Stimulated activated CD8-positive, alpha-beta memory T cell treated with anti-CD3 and anti-CD28 coated beads, Interleukin-12 subunit alpha, Interleukin-12 subunit beta, amount 100 ng/mL, for 24 hours (primary cell): ENCODE measurements around the gene SLC26A5.
"Not testable (repeated sequence)": the region's sequence is repeated elsewhere in the genome, so short reads cannot be mapped to it uniquely, and the experiment has no call there.

Source experiments
- DNase-seq: peaks from one replicate; pipeline ENCODE4 v3.0.0-alpha.2; 2020; ENCODE audit errors: extremely low read depth

The SLC26A5 gene

GRCh38 chr7:103405789-103406613, 40.0 kb downstream of the SLC26A5 start:
- DNase-seq = not testable (repeated sequence)

DNA sequence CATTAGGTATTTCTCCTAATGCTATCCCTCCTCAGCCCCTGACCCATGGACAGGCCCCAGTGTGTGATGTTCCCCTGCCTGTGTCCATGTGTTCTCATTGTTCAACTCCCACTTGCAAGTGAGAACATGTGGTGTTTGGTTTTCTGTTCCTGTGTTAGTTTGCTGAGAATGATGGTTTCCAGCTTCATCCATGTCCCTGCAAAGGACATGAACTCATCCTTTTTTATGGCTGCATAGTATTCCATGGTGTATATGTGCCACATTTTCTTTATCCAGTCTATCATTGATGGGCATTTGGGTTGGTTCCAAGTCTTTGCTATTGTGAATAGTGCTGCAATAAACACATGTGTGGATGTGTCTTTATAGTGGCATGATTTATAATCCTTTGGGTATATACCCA, 46.3 kb downstream of the SLC26A5 start:
- not testable (repeated sequence) for DNase-seq

DNA sequence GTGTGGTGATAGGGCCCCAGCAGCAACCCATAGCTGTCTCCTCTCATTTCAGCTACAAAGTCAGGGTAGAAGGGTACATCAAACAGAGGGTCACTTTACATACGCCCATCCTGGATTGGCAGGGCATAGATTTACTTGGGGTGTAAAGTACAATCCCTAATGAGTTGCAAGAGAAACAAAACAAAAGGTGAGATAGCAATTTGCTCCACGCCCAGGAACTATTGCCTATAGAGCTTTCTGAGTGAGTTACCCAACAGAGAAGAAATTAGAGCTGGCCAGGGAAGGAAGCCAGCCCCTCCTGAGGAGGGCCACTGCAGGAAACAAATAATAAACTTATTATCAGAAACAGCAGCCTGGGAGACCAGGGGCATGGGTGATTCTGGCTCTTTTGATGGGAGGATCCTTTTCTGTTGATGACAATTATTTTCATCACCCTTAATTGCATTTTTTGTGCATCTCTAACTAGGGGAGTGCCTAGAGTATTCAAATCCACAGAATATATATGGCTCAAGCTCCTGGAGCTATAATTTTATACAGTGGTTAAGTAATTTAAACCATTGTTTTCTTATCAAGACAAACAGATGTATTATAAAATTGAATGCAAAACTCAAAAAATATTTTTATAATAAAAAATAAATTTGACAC, 47.4 kb downstream of the SLC26A5 start:
- DNase-seq = no peak

DNA sequence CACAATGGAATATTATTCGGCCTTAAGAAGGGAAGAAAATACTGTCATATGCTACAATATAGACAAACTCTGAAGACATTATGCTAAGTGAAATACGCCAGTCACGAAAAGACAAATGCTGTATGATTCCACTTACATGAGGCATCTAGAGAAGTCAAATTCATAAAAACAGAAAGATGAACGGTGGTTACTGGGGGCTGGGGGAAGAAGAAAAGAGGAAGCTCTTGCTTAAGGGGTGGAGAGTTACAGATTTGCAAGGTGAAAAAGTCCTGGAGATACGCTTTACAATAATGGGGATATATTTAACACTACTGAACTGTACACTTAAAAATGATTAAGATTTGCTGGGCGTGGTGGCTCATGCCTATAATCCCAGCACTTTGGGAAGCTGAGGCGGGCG, 49.5 kb downstream of the SLC26A5 start:
- DNase-seq = no peak

DNA sequence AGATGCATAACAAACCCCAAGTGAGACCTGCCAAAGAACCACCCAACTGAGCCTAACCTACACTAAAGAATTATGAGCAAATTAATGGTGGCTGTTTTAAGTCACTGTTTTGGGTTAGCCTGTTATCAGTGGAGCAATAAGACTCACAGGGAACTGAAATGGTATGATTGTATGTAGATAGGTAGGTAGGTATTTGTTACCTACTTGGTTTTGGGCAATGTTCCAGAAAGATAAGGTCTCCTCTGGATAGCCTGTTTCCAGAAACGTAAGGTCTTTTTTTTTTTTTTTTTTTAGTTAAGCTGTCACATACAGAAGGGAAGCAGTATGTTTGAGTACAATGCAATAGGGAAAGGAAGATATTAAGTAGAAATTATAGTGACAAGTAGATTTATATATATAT, 50.9 kb downstream of the SLC26A5 start:
- DNase-seq = no peak

- DNase-seq = no peak
These were observed 51.4 kb downstream of the SLC26A5 start for GRCh38 chr7:103394566-103394965.

DNA sequence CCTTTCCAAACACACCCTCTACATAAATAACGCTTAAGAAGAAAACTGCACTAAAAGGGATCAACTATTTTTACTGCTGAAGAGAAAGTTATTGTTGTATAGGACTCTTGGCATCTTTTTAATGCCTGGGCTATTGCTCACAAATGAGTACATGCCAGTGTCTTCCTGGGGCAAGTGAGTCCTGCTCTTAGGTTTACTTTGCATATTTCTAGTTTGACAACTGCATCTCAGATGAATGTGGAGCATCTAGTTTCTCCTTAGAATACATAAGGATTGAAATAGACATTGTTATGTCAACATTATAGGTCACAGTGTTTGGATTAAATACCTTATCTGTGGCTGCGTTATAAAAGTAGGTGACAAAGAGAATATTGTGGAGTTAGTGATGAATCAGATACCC, 54.0 kb downstream of the SLC26A5 start:
- DNase-seq = no peak

DNA sequence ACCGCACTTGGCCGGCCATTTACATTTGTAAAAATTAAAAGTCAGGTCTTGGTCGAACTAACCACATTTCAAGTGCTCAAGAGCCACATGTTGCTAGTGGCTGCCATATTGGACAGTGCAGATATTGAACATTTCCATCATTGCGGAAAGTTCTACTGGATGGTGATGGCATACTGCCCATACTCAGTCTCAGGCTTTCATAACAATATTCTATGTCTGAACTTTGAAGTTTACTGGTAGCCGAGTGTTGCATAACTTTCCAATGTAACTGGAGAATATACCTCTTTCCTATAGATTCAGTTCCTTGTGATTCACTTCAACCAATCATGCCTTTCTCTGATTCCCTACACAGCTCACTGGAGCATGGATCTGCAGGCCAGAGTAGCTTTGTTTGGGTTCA, 54.9 kb downstream of the SLC26A5 start:
- no peak for DNase-seq

DNA sequence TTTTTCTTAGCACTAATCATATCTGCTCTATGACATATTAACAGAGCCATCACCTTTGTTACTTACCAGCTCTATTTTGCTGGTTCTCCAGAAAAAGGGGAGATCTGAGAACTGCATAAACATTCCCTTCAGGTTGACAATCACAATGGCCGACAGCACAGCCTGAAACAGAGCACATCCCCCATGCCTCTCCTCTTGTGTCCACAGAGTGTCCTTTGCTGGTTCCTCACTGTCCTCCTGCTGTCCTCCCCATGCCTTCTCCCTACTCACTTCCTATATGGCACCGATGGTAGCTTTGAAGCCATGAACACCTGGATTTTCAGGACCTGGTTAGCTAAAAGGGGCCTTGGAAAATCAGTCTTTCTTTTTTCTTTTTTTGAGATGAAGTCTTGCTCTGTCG, 56.7 kb downstream of the SLC26A5 start:
- DNase-seq = no peak

DNA sequence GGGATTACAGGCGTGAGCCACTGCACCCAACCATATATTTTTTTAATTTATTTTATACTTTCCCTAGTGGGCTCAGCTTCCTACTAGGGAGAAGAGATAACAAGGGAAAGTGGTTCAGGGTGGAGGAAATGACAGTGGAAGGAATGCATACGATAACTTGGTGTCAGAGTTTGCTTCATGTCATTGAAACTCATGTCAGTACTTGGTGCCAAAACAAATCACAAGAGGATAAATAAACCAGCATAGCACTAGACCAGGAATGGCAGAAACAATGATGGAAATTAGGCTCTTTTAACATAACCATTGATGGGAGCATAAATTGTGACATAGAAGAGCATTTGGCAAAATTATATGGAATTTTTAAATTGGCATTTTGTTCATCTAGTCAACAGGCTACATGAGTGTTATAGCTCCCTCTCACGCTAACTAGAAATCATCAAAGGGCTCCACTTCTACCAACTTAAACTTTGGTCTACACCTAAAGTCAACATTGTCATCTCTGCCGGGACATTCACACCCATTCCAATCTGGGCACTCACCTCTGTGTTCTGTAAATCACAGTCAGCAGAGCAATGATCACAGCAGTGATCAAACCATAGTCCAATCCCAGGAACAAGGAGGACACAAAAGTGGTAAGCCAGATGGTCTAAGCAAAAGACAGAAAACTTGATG, 57.4 kb downstream of the SLC26A5 start:
- DNase-seq = no peak

DNA sequence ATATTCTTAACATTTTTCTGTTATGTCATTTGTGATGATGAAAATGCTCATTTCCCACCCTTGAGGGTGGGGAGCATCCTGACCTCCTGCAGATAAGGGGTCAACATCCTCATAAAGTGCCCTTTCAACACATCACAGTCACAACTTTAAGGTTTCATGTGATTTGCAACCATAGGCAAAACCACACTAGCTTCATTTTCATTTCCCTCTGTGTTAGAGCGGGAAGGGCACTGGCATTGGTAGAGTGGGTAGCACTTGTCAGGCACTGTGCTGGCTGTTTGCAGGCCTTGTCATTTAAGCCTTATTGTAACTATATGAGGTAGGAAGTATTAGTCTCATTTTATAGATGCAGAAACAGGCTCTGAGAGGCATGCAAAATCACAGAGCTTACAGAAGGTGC, 58.8 kb downstream of the SLC26A5 start:
- no peak for DNase-seq

GRCh38 chr7:103382032-103382402, 64.0 kb downstream of the SLC26A5 start:
- DNase-seq = no peak

DNA sequence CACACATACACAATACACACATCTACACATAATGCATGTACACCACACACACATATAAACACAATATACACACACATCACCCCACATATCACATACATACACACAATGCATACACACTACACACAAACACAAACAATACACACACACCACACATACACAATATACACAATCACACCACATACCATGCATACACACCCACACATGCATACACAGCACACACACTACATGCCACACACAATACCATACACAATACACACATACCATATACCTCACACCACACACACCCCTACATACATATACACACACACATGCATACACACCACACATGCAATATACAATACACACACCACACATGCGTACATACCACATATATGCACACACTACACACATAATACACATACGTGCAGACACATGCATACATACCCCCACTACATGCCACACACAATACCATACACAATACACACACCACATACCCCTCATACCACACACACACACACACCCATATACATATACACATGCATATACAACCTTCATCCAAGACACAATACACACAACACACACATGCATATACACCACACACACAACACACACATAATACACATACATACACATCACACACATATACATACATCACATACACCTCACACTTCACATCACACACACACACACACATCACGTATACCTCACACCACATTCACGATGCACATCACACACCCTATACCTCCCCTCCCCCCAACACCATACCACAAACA, 64.6 kb downstream of the SLC26A5 start:
- no peak for DNase-seq

GRCh38 chr7:103380395-103381191, 65.4 kb downstream of the SLC26A5 start:
- no peak for DNase-seq

GRCh38 chr7:103379270-103379975, 66.6 kb downstream of the SLC26A5 start:
- no peak for DNase-seq

- DNase-seq = no peak
These were observed 72.0 kb downstream of the SLC26A5 start for GRCh38 chr7:103373866-103374643.

GRCh38 chr7:103369432-103369831, 76.6 kb downstream of the SLC26A5 start:
- no peak for DNase-seq

- no peak for DNase-seq
These were observed 96.2 kb downstream of the SLC26A5 start for GRCh38 chr7:103349805-103350204.

- DNase-seq = no peak
These were observed 97.0 kb downstream of the SLC26A5 start for GRCh38 chr7:103348959-103349358.

GRCh38 chr7:103348452-103348851, 97.6 kb downstream of the SLC26A5 start:
- no peak for DNase-seq
